DOHH2 (cell line): ENCODE results near the gene KLHL42.

ENCODE experiments used
- EZH2phosphoT487 ChIP-seq: fragments of 200-600 bp; sonication (generic); IDR thresholded peaks from 2 replicates; pipeline ENCODE4 v1.6.1; 2017; ENCODE audit warnings: borderline replicate concordance, mild to moderate bottlenecking, antibody characterized with exemption, low read length, moderate library complexity, mixed read lengths
- TF ChIP-seq, protein P1 (sequence below): fragments of 200-600 bp; sonication (generic); IDR thresholded peaks from one replicate; pipeline ENCODE4 v1.5.1; 2014; ENCODE audit warnings: antibody characterized with exemption, mild to moderate bottlenecking, low read depth, low read length; ENCODE audit not compliant: poor library complexity, severe bottlenecking

DNA sequence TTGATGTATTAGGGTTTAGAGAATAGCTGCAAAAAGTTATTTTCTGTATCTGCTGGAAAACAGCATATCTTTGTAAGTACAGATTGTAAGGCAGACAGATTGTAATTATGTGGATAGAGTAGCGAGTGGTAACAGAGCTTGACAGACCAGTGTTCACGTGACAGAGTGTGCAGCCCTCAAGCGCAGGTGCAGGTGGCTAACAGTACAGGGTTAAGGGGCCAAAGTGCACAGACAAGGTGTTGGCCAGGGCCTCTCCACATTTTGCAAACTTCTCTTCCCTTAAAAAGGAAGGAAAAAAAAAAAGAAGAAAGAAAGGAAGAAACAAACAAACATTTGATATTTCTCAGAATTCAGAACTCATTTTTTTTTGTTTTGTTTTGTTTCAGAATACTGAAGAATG is 25.2 kb upstream of the KLHL42 start:
- TF ChIP-seq, protein P1, sequence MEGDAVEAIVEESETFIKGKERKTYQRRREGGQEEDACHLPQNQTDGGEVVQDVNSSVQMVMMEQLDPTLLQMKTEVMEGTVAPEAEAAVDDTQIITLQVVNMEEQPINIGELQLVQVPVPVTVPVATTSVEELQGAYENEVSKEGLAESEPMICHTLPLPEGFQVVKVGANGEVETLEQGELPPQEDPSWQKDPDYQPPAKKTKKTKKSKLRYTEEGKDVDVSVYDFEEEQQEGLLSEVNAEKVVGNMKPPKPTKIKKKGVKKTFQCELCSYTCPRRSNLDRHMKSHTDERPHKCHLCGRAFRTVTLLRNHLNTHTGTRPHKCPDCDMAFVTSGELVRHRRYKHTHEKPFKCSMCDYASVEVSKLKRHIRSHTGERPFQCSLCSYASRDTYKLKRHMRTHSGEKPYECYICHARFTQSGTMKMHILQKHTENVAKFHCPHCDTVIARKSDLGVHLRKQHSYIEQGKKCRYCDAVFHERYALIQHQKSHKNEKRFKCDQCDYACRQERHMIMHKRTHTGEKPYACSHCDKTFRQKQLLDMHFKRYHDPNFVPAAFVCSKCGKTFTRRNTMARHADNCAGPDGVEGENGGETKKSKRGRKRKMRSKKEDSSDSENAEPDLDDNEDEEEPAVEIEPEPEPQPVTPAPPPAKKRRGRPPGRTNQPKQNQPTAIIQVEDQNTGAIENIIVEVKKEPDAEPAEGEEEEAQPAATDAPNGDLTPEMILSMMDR = no peak
- no peak for TF ChIP-seq EZH2phosphoT487
